Stimulated activated memory B cell treated with anti-CD40 and anti-IgM and Interleukin-4, amounts not matched to agents 10 μg/mL and 1 μg/mL and 100 μg/mL, for 72 hours (primary cell): ENCODE results near the gene CYREN.
"Not testable (repeated sequence)": the region's sequence is repeated elsewhere in the genome, so short reads cannot be mapped to it uniquely, and the experiment has no call there.

Experiments used
- ATAC-seq: fragments of 150-1000 bp; cut with Tn5 transposase; 2 replicates; pipeline ENCODE4 v1.10.0; 2021
- H3K27ac Mint-ChIP-seq: one replicate; pipeline ENCODE4 v1.8.0; 2022; ENCODE audit warnings: mild to moderate bottlenecking, mixed read lengths
- H3K27me3 Mint-ChIP-seq: one replicate; pipeline ENCODE4 v1.8.0; 2022; ENCODE audit warnings: mixed read lengths
- H3K36me3 Mint-ChIP-seq: one replicate; pipeline ENCODE4 v1.8.0; 2022; ENCODE audit warnings: mixed read lengths
- H3K4me1 Mint-ChIP-seq: one replicate; pipeline ENCODE4 v1.8.0; 2022; ENCODE audit warnings: mixed read lengths
- H3K4me3 Mint-ChIP-seq: one replicate; pipeline ENCODE4 v1.8.0; 2022; ENCODE audit warnings: mild to moderate bottlenecking, moderate library complexity, mixed read lengths
- H3K9me3 Mint-ChIP-seq: one replicate; pipeline ENCODE4 v1.8.0; 2022; ENCODE audit warnings: mixed read lengths

CYREN gene

GRCh38 chr7:135173916-135174315 is 3.4 kb upstream of the CYREN start:
- H3K4me3 Mint-ChIP-seq, H3K9me3 Mint-ChIP-seq, ATAC-seq, H3K27ac Mint-ChIP-seq, H3K27me3 Mint-ChIP-seq: not testable (repeated sequence)
- Mint-ChIP-seq H3K36me3 (peaks cover 57% of the 10 kb centered on the region), H3K4me1 (peaks cover 34% of the 10 kb centered on the region)

GRCh38 chr7:135171581-135172291 is 1.2 kb upstream of the CYREN start:
- Mint-ChIP-seq H3K36me3 (peaks cover 68% of the 10 kb centered on the region), H3K4me3 (peak overlapping the region; percentile 90), H3K27ac (peak overlapping the region; percentile 93), H3K4me1 (peaks cover 56% of the 10 kb centered on the region)
- not testable (repeated sequence) for H3K9me3 Mint-ChIP-seq, ATAC-seq, H3K27me3 Mint-ChIP-seq

GRCh38 chr7:135170998-135171481 is 533 bp upstream of the CYREN start:
- ATAC-seq, result peak; percentile 61
- Mint-ChIP-seq H3K36me3 (peaks cover 68% of the 10 kb centered on the region), H3K4me3 (peak overlapping the region; percentile 90), H3K4me1 (peaks cover 63% of the 10 kb centered on the region), H3K27ac (peak overlapping the region; percentile 93)
- H3K9me3 Mint-ChIP-seq, H3K27me3 Mint-ChIP-seq: not testable (repeated sequence)

- peak overlapping the region; percentile 93 for H3K27ac Mint-ChIP-seq
- peaks cover 70% of the 10 kb centered on the region for H3K36me3 Mint-ChIP-seq
- H3K27me3 Mint-ChIP-seq, result no peaks in the 10 kb centered on the region
- peak overlapping the region; percentile 90 for H3K4me3 Mint-ChIP-seq
- peaks cover 74% of the 10 kb centered on the region for H3K4me1 Mint-ChIP-seq
- peak; percentile 61 for ATAC-seq
- no peaks in the 10 kb centered on the region for H3K9me3 Mint-ChIP-seq
These were observed 588 bp downstream of the CYREN start for GRCh38 chr7:135169964-135170273.

GRCh38 chr7:135169141-135169963 is 1.2 kb downstream of the CYREN start:
- peaks cover 72% of the 10 kb centered on the region for H3K36me3 Mint-ChIP-seq
- no peaks in the 10 kb centered on the region for H3K9me3 Mint-ChIP-seq
- peak overlapping the region; percentile 93 for H3K27ac Mint-ChIP-seq
- no peaks in the 10 kb centered on the region for H3K27me3 Mint-ChIP-seq
- H3K4me1 Mint-ChIP-seq, result peaks cover 80% of the 10 kb centered on the region
- peak overlapping the region; percentile 90 for H3K4me3 Mint-ChIP-seq
- peak; percentile 53 for ATAC-seq

GRCh38 chr7:135168489-135169140 is 1.9 kb downstream of the CYREN start:
- no peaks in the 10 kb centered on the region for H3K27me3 Mint-ChIP-seq
- no peaks in the 10 kb centered on the region for H3K9me3 Mint-ChIP-seq
- H3K4me1 Mint-ChIP-seq, result peaks cover 86% of the 10 kb centered on the region
- peak overlapping the region; percentile 93 for H3K27ac Mint-ChIP-seq
- peaks cover 74% of the 10 kb centered on the region for H3K36me3 Mint-ChIP-seq
- no peak for ATAC-seq
- H3K4me3 Mint-ChIP-seq, result peak overlapping the region; percentile 90

- H3K27ac Mint-ChIP-seq, result peak overlapping the region; percentile 93
- H3K36me3 Mint-ChIP-seq, result peaks cover 75% of the 10 kb centered on the region
- H3K4me1 Mint-ChIP-seq, result peaks cover 86% of the 10 kb centered on the region
- H3K4me3 Mint-ChIP-seq, result peak overlapping the region; percentile 90
- H3K27me3 Mint-ChIP-seq, result no peaks in the 10 kb centered on the region
- no peaks in the 10 kb centered on the region for H3K9me3 Mint-ChIP-seq
- ATAC-seq, result no peak
These were observed 2.5 kb downstream of the CYREN start for GRCh38 chr7:135168001-135168400.

GRCh38 chr7:135167365-135167917 is 3.1 kb downstream of the CYREN start:
- H3K4me3 Mint-ChIP-seq, result peak overlapping the region; percentile 90
- H3K9me3 Mint-ChIP-seq, result peaks cover 1% of the 10 kb centered on the region
- H3K27me3 Mint-ChIP-seq, result no peaks in the 10 kb centered on the region
- H3K4me1 Mint-ChIP-seq, result peaks cover 82% of the 10 kb centered on the region
- peak overlapping the region; percentile 93 for H3K27ac Mint-ChIP-seq
- H3K36me3 Mint-ChIP-seq, result peaks cover 75% of the 10 kb centered on the region
- no peak for ATAC-seq

GRCh38 chr7:135166338-135166990 is 4.0 kb downstream of the CYREN start:
- ATAC-seq, result no peak
- Mint-ChIP-seq H3K4me3 (no peak overlapping the region), H3K27me3 (no peaks in the 10 kb centered on the region), H3K9me3 (peaks cover 4% of the 10 kb centered on the region), H3K27ac (peak overlapping the region; percentile 93), H3K4me1 (peaks cover 81% of the 10 kb centered on the region), H3K36me3 (peaks cover 79% of the 10 kb centered on the region)

- ATAC-seq, result no peak
- Mint-ChIP-seq H3K4me1 (peaks cover 81% of the 10 kb centered on the region), H3K27ac (peak overlapping the region; percentile 93)
These were observed 4.6 kb downstream of the CYREN start for GRCh38 chr7:135165862-135166261.

GRCh38 chr7:135164357-135165061 is 6.0 kb downstream of the CYREN start:
- H3K4me3 Mint-ChIP-seq, result no peak overlapping the region
- H3K27ac Mint-ChIP-seq, result peak overlapping the region; percentile 93
- H3K36me3 Mint-ChIP-seq, result peaks cover 84% of the 10 kb centered on the region
- H3K4me1 Mint-ChIP-seq, result peaks cover 86% of the 10 kb centered on the region
- no peaks in the 10 kb centered on the region for H3K27me3 Mint-ChIP-seq
- H3K9me3 Mint-ChIP-seq, result peaks cover 4% of the 10 kb centered on the region
- ATAC-seq, result no peak

More at GRCh38 chr7:135165862-135166261, 4.6 kb downstream of the CYREN start:
- Mint-ChIP-seq H3K9me3 (peaks cover 4% of the 10 kb centered on the region), H3K4me3 (no peak overlapping the region), H3K36me3 (peaks cover 85% of the 10 kb centered on the region), H3K27me3 (no peaks in the 10 kb centered on the region)

- Mint-ChIP-seq H3K27me3 (no peaks in the 10 kb centered on the region), H3K36me3 (peaks cover 83% of the 10 kb centered on the region)
These were observed 8.0 kb downstream of the CYREN start for GRCh38 chr7:135162382-135163001.

GRCh38 chr7:135161669-135162068 is 8.8 kb downstream of the CYREN start:
- Mint-ChIP-seq H3K4me3 (peak overlapping the region; percentile 7), H3K36me3 (peaks cover 83% of the 10 kb centered on the region), H3K9me3 (peaks cover 6% of the 10 kb centered on the region), H3K27me3 (no peaks in the 10 kb centered on the region), H3K27ac (peak overlapping the region; percentile 89), H3K4me1 (peaks cover 82% of the 10 kb centered on the region)
- no peak for ATAC-seq

More at GRCh38 chr7:135162382-135163001, 8.0 kb downstream of the CYREN start:
- Mint-ChIP-seq H3K4me3 (no peak overlapping the region), H3K27ac (peak overlapping the region; percentile 89), H3K4me1 (peaks cover 82% of the 10 kb centered on the region), H3K9me3 (peaks cover 4% of the 10 kb centered on the region)
- ATAC-seq, result no peak
